ENCODE data around the gene ACSF2. TPM values are rescaled to one million over a fixed set of nuclear protein-coding genes. Genes with fewer than 3 reads are reported as not detected.
A peak's percentile ranks its signal among the peaks of the same experiment; 100 is the strongest.

The ACSF2 gene
- total and polyA plus RNA-seq, 2 experiments from 2014 or later: 43.1 to 47.9 TPM

DNA sequence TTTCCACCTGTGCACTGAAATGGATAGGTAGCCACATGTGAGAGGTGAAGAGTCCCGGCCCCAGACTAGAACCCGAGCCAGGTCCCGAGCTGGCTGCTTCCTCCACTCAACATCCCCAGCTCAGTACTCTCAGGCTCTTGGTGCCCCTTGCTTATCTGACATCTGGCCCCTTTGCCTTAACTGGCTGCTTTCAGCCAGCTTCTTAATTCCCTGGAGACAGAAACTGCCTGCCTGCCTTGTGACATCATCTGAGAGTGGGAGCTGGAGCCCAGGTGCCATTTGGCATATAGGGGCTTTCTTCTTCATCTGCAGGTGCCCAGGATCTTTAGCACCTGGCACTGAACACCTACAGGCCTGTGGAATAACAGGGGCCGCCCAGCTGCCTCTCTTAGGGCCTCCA is 33.7 kb downstream of the ACSF2 start:
- H3K36me3 ChIP-seq (replicated peaks; ENCODE audit: insufficient read depth, low read depth): no peaks in the 10 kb centered on the region
- DNase-seq (ENCODE audit: low spot score): no peak

GRCh38 chr17:50460831-50461526 is 35.0 kb downstream of the ACSF2 start:
- DNase-seq (ENCODE audit: low spot score): no peak
- 96% methylated on average over 9 of the region's 9 CpGs for WGBS (ENCODE audit: low lambda C conversion rate, missing lambda C conversion rate)
- H3K27me3 ChIP-seq: no peaks in the 10 kb centered on the region
- TF ChIP-seq EZH2phosphoT487 (IDR thresholded peaks at IDR 0.05; ENCODE audit: low read depth, severe bottlenecking, unreplicated experiment) (no peak), EZH2 (IDR thresholded peaks at IDR 0.05; ENCODE audit: borderline replicate concordance) (no peak)
- TF ChIP-seq, protein P1, sequence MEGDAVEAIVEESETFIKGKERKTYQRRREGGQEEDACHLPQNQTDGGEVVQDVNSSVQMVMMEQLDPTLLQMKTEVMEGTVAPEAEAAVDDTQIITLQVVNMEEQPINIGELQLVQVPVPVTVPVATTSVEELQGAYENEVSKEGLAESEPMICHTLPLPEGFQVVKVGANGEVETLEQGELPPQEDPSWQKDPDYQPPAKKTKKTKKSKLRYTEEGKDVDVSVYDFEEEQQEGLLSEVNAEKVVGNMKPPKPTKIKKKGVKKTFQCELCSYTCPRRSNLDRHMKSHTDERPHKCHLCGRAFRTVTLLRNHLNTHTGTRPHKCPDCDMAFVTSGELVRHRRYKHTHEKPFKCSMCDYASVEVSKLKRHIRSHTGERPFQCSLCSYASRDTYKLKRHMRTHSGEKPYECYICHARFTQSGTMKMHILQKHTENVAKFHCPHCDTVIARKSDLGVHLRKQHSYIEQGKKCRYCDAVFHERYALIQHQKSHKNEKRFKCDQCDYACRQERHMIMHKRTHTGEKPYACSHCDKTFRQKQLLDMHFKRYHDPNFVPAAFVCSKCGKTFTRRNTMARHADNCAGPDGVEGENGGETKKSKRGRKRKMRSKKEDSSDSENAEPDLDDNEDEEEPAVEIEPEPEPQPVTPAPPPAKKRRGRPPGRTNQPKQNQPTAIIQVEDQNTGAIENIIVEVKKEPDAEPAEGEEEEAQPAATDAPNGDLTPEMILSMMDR (IDR thresholded peaks at IDR 0.05; ENCODE audit: poor library complexity): no peak
- no peak overlapping the region for H3K27ac ChIP-seq
- H3K4me2 ChIP-seq: no peak overlapping the region
- H3K9me2 ChIP-seq (replicated peaks; ENCODE audit: insufficient read depth): no peaks in the 10 kb centered on the region
- no peaks in the 10 kb centered on the region for H3K36me3 ChIP-seq (replicated peaks; ENCODE audit: insufficient read depth, low read depth)
- no peak overlapping the region for H3K4me3 ChIP-seq
- no peaks in the 10 kb centered on the region for H4K20me1 ChIP-seq (ENCODE audit: insufficient read depth, poor library complexity, severe bottlenecking)
- H3K4me1 ChIP-seq (ENCODE audit: insufficient read depth): peaks cover 12% of the 10 kb centered on the region
- H3K9me3 ChIP-seq (ENCODE audit: low read depth): no peaks in the 10 kb centered on the region
- H2AFZ ChIP-seq: no peak overlapping the region
- no peaks in the 10 kb centered on the region for H3K79me2 ChIP-seq

More for the DNA sequence above, 33.7 kb downstream of the ACSF2 start:
- TF ChIP-seq, protein P1 (IDR thresholded peaks at IDR 0.05; ENCODE audit: poor library complexity): no peak
- no peak for TF ChIP-seq EZH2 (IDR thresholded peaks at IDR 0.05; ENCODE audit: borderline replicate concordance)
- TF ChIP-seq EZH2phosphoT487 (IDR thresholded peaks at IDR 0.05; ENCODE audit: low read depth, severe bottlenecking, unreplicated experiment): no peak
- H3K4me2 ChIP-seq: no peak overlapping the region
- no peaks in the 10 kb centered on the region for H3K9me2 ChIP-seq (replicated peaks; ENCODE audit: insufficient read depth)
- no peaks in the 10 kb centered on the region for H3K9me3 ChIP-seq (ENCODE audit: low read depth)
- H3K79me2 ChIP-seq: no peaks in the 10 kb centered on the region
- H3K27ac ChIP-seq: peak overlapping the region; percentile 61
- no peaks in the 10 kb centered on the region for H3K27me3 ChIP-seq
- H4K20me1 ChIP-seq (ENCODE audit: insufficient read depth, poor library complexity, severe bottlenecking): no peaks in the 10 kb centered on the region
- 86% methylated on average over 4 of the region's 4 CpGs for WGBS (ENCODE audit: low lambda C conversion rate, missing lambda C conversion rate)
- H3K4me3 ChIP-seq: no peak overlapping the region
- H2AFZ ChIP-seq: no peak overlapping the region
- H3K4me1 ChIP-seq (ENCODE audit: insufficient read depth): peaks cover 12% of the 10 kb centered on the region

- Histone ChIP-seq H2AFZ (no peak overlapping the region), H3K9me2 (replicated peaks; ENCODE audit: insufficient read depth) (no peaks in the 10 kb centered on the region)
- TF ChIP-seq EZH2 (IDR thresholded peaks at IDR 0.05; ENCODE audit: borderline replicate concordance): no peak
- TF ChIP-seq EZH2phosphoT487 (IDR thresholded peaks at IDR 0.05; ENCODE audit: low read depth, severe bottlenecking, unreplicated experiment): no peak
- TF ChIP-seq, protein P1 (IDR thresholded peaks at IDR 0.05; ENCODE audit: poor library complexity): no peak
Measured at GRCh38 chr17:50461550-50462132, 35.6 kb downstream of the ACSF2 start.

More at GRCh38 chr17:50461550-50462132, 35.6 kb downstream of the ACSF2 start:
- Histone ChIP-seq H3K9me3 (ENCODE audit: low read depth) (no peaks in the 10 kb centered on the region), H4K20me1 (ENCODE audit: insufficient read depth, poor library complexity, severe bottlenecking) (no peaks in the 10 kb centered on the region), H3K79me2 (no peaks in the 10 kb centered on the region), H3K4me1 (ENCODE audit: insufficient read depth) (peaks cover 12% of the 10 kb centered on the region), H3K4me3 (no peak overlapping the region), H3K4me2 (no peak overlapping the region), H3K27me3 (no peaks in the 10 kb centered on the region), H3K36me3 (replicated peaks; ENCODE audit: insufficient read depth, low read depth) (no peaks in the 10 kb centered on the region), H3K27ac (no peak overlapping the region)
- WGBS (ENCODE audit: low lambda C conversion rate, missing lambda C conversion rate): 92% methylated on average over 14 of the region's 14 CpGs
- no peak for DNase-seq (ENCODE audit: low spot score)
